GM04503 (cell line): ENCODE measurements around the gene RIPPLY1.
"Not testable (repeated sequence)": the region's sequence is repeated elsewhere in the genome, so short reads cannot be mapped to it uniquely, and the experiment has no call there.

ENCODE experiments used
- DNase-seq: peaks from one replicate; pipeline ENCODE4 v3.0.0-alpha.2; 2012; ENCODE audit warnings: low read depth

The RIPPLY1 gene

GRCh38 chrX:106906361-106906760 lies 3.2 kb upstream of the RIPPLY1 start:
- no peak for DNase-seq

DNA sequence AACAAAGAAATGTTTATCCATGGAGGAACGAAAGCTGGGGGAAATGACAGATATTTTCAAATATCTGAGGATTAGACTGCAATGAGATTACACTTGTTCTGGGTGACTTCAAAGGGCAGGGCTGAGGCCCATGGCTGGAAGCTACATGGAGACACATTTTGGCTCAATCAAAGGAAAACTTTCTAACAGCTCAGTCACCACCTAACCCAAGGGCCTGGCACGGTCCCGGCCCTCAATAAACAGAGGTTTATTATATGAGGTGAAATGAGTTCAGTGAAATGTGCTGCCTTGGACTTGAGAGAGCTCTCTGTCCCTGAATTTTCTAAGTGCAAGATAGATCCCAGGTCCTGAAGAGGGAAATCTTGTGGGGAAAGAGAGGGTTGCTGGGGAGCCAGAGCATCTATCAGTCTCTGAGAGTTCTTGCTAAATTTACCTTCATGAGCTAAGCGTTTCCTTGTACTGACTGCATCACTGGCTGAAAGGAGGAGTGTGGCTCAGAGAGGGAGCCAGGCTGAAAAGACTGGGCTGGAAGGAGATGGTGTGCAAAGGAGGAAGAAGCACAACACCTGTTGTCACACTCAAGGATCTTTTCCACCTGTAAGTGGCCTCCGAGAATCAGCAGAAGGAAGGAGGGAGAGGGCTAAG lies 2.0 kb upstream of the RIPPLY1 start:
- no peak for DNase-seq

GRCh38 chrX:106903856-106904528 lies 851 bp upstream of the RIPPLY1 start:
- no peak for DNase-seq

- DNase-seq = no peak
Measured at GRCh38 chrX:106902684-106903083, 457 bp downstream of the RIPPLY1 start.

GRCh38 chrX:106901781-106902219 lies 1.3 kb downstream of the RIPPLY1 start:
- DNase-seq = no peak

DNA sequence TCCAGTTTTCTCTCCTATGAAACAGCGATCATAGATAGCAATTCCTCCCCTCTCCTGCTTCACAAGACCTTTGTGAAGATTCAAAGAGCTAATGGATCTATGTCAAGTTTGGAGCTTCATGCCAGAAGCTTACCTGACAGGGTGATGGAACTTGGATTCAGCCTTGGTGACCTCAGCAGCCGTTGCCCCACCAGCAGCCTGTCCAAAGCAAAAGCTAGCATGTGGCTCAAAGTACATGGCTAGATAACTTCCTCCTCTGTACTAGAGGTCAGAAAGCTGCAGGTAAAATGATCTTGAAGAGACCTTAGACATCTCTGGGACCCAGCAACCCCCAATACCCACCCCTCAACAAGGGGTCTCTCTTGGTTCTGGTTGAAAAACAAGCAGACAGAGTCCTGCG lies 1.8 kb downstream of the RIPPLY1 start:
- DNase-seq = no peak

- no peak for DNase-seq
Measured at GRCh38 chrX:106899841-106900240, 3.3 kb downstream of the RIPPLY1 start.

GRCh38 chrX:106899276-106899675 lies 3.9 kb downstream of the RIPPLY1 start:
- DNase-seq = no peak

DNA sequence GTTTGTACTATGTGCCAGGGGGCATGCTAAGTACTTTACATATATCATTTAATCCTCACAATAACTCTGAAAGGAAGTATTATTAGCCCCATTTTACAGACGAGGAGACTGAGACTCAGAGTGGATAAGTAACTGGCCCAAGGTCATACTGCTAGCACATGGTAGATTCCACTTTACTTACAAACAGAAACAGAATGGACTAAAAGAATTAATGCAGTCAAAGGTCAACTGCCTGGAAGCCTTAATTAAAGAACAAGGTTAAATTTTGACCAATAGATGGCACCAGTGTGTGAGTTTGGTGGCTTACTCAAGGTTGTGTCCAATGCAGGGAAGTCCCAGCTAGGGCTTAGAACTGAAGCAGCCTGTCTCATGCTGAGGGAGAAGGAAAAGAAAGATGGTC lies 4.7 kb downstream of the RIPPLY1 start:
- no peak for DNase-seq

- DNase-seq = no peak
Measured at GRCh38 chrX:106897259-106897658, 5.9 kb downstream of the RIPPLY1 start.

- DNase-seq = peak; percentile 29
Measured at GRCh38 chrX:106894978-106895452, 8.1 kb downstream of the RIPPLY1 start.

DNA sequence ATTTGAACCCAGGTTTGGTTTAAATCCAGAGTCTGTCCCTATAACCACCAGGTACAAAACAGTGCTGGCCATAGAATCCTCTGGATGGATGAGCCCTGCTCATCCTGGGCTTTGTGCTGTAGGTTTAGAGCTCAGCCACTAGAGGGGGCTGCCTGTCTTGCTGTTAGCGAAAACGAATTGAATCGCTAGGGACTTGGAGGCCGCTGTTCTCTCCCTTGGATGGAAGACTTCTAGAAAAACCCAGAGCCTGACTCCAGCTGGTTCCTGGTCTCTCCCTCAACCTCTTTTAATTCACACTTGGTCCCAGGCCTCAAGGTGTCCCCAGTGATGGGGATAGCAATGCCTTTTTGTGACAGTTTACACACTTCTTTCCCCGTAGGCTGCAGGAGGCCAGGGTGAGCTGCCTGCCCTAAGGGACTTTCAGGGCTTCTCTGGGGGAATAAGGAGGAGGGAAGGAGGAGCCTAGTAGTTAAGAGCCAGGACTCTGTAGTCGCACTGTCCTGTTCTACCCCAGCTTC lies 8.7 kb downstream of the RIPPLY1 start:
- no peak for DNase-seq

DNA sequence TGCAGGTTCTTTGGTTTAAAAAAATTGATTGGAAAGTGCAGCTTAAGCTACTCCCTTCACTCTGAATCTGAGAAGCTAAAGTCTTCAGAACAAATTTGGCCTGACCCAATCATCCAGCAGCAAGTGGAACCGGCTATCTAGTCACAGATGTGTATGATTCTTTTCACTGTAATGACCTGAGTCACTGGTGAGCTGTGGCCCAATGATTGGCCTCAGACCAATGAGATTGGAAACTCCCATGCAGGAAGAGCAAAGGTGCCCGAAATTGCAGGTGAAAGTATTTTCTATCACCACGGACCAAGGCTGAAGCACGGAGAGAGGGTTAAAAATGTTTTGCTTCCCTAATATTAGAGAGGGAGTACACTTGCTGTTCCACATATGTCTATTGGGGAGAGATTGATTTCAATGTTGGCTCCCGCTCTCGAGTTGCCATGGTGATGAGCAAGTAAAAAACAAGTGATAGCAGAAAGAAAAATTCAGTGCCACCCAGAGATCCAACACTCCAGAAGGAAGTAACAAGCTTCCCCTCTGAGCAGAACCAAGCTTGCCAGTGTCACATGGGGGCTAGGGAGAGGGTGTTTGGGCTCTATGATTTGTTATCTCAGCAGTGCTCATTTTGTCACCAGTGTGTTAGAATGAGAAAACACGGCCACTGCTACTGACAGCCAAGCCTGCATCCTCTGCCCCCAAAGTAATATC lies 11.2 kb downstream of the RIPPLY1 start:
- DNase-seq = no peak

GRCh38 chrX:106889468-106889867 lies 13.7 kb downstream of the RIPPLY1 start:
- DNase-seq = no peak

DNA sequence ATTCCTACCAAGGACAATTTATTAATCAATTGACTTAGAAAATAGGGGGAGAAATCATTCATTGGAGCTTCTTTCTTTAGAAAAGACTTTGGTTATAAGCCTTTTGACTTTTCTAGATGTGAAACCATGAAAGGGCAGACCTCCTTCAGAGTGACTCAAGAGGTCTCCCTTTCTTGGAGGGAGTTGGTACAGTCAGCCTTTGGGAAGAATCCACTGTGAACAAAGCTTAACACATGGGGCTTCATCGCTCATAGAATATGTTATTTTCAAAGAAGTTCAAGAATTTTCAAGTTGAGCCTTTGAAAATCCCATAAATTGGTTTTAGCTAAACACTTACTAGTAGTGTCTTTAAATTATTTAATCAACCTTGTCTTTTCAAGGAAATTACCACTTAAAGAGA lies 28.0 kb downstream of the RIPPLY1 start:
- no peak for DNase-seq

- DNase-seq = no peak
Measured at GRCh38 chrX:106874075-106874474, 29.1 kb downstream of the RIPPLY1 start.

GRCh38 chrX:106872796-106873195 lies 30.3 kb downstream of the RIPPLY1 start:
- DNase-seq = not testable (repeated sequence)

DNA sequence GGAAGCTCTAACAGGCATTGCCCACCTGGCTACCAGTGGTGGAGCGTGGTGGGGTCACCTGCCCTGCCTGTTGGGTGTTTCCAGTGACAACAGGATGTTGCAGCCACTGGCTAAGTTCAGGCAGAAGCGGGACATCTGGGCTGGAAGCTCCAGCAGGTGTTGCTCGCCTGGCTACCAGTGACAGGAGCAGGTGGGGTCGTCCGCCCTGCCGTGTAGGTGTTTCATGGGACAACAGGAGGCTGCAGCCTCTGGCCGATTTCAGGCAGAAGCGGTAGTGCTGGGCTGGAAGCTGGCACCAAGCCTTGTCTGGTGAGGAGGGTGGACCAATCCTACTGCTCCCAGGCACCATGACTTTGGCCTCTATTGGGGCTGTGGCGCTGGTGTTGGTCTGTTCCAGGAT lies 39.4 kb downstream of the RIPPLY1 start:
- DNase-seq = no peak

- DNase-seq = no peak
Measured at GRCh38 chrX:106862972-106863688, 40.0 kb downstream of the RIPPLY1 start.
